SU-DHL-6 (cell line): Measurements from ENCODE around the gene AGBL5.

ENCODE experiments used
- EZH2phosphoT487 ChIP-seq: fragments of 200-600 bp; sonication (generic), shearing (Covaris generic); conservative IDR thresholded peaks from 2 replicates; pipeline ENCODE4 v1.6.1; 2018; ENCODE audit warnings: mild to moderate bottlenecking, antibody characterized with exemption, low read length, moderate library complexity, mixed read lengths
- TF ChIP-seq, protein P1 (sequence below): fragments of 200-600 bp; sonication (generic); IDR thresholded peaks from one replicate; pipeline ENCODE4 v1.5.1; 2017; ENCODE audit warnings: antibody characterized with exemption, mild to moderate bottlenecking, low read length, moderate library complexity; ENCODE audit not compliant: insufficient read depth, poor library complexity, severe bottlenecking

DNA sequence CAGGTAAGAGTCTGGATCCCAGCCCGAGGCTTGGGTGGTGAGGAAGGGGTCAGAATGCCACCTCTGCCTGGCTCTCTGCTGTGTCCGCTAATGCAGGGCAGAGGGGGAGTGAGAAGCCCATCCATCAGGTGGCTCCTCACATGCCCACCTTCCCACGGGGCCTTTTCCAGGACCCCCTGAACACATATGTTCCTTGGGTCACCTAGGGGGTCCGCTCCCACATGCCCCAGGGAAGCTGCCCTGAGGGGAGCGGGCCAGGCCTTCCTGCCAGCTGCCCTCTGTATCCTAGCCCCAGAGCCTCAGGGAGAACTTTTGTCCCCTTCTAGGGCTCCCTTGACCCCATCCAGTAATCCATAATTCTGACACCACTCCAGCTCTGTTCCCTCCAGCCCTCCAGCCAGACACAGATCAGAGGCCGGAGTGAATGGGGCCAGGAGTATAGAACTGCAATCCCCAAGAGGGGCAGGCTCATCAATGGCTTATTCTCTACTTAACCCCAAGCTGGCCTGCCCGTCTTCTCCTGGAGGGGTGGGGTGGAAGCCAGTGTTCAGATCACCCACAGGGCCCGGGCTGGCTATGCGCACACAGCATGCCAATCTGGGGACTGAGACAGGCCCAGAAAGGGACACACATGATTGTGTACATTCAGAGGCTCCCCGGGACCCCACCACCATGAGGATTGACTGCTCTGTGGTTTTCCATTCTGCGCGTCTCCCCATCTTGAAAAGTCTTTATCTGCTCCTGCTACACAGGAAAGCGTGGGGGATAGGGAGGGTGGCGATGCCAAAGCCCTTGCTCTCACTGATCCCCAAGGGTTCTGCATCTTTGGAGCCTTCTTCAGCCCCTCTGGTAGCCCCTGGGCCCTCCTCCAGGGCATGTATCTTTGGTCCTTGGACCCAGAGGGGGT lies 28.0 kb downstream of the AGBL5 start:
- TF ChIP-seq, protein P1, sequence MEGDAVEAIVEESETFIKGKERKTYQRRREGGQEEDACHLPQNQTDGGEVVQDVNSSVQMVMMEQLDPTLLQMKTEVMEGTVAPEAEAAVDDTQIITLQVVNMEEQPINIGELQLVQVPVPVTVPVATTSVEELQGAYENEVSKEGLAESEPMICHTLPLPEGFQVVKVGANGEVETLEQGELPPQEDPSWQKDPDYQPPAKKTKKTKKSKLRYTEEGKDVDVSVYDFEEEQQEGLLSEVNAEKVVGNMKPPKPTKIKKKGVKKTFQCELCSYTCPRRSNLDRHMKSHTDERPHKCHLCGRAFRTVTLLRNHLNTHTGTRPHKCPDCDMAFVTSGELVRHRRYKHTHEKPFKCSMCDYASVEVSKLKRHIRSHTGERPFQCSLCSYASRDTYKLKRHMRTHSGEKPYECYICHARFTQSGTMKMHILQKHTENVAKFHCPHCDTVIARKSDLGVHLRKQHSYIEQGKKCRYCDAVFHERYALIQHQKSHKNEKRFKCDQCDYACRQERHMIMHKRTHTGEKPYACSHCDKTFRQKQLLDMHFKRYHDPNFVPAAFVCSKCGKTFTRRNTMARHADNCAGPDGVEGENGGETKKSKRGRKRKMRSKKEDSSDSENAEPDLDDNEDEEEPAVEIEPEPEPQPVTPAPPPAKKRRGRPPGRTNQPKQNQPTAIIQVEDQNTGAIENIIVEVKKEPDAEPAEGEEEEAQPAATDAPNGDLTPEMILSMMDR: no peak
- no peak for TF ChIP-seq EZH2phosphoT487
